HG03060 (cell line): ENCODE measurements around the gene TMEM256.
"Not testable (repeated sequence)": the region's sequence is repeated elsewhere in the genome, so short reads cannot be mapped to it uniquely, and the experiment has no call there.

Experiments
- ATAC-seq: cut with Tn5 transposase; IDR thresholded peaks from one replicate; pipeline ENCODE4 v1.9.1; 2021; ENCODE audit warnings: low read depth, moderate number of reproducible peaks; ENCODE audit not compliant: unreplicated experiment

TMEM256 gene

GRCh38 chr17:7389924-7390910 is 13.7 kb downstream of the TMEM256 start:
- no peak for ATAC-seq

GRCh38 chr17:7388856-7389255 is 15.0 kb downstream of the TMEM256 start:
- ATAC-seq: no peak

GRCh38 chr17:7384489-7385081 is 19.3 kb downstream of the TMEM256 start:
- no peak for ATAC-seq

GRCh38 chr17:7383742-7384488 is 20.0 kb downstream of the TMEM256 start:
- ATAC-seq: no peak

GRCh38 chr17:7383371-7383741 is 20.5 kb downstream of the TMEM256 start:
- ATAC-seq: no peak

- no peak for ATAC-seq
Measured at GRCh38 chr17:7382901-7383300, 21.0 kb downstream of the TMEM256 start.

GRCh38 chr17:7380855-7381683 is 22.8 kb downstream of the TMEM256 start, which contains the start of gene TNK1:
TSS of gene TNK1 (plus strand) at chr17:7381089. CDS start at chr17:7382927, 1,838 bp downstream.
- no peak for ATAC-seq

GRCh38 chr17:7380321-7380720 is 23.6 kb downstream of the TMEM256 start:
- ATAC-seq: no peak

- no peak for ATAC-seq
Measured at GRCh38 chr17:7379134-7379533, 24.8 kb downstream of the TMEM256 start.

GRCh38 chr17:7374353-7374752 is 29.5 kb downstream of the TMEM256 start:
- no peak for ATAC-seq

- ATAC-seq: no peak
Measured at GRCh38 chr17:7370853-7371252, 33.0 kb downstream of the TMEM256 start.

- no peak for ATAC-seq
Measured at GRCh38 chr17:7369825-7370224, 34.1 kb downstream of the TMEM256 start.

- not testable (repeated sequence) for ATAC-seq
Measured at GRCh38 chr17:7368599-7368994, 35.3 kb downstream of the TMEM256 start.

- no peak for ATAC-seq
Measured at GRCh38 chr17:7367918-7368598, 35.8 kb downstream of the TMEM256 start.

- ATAC-seq: no peak
Measured at GRCh38 chr17:7367083-7367482, 36.8 kb downstream of the TMEM256 start.

- not testable (repeated sequence) for ATAC-seq
Measured at GRCh38 chr17:7365963-7366362, 37.9 kb downstream of the TMEM256 start.

- no peak for ATAC-seq
Measured at GRCh38 chr17:7363311-7363710, 40.6 kb downstream of the TMEM256 start.

- ATAC-seq: no peak
Measured at GRCh38 chr17:7361906-7362305, 42.0 kb downstream of the TMEM256 start.

GRCh38 chr17:7357381-7357780 is 46.5 kb downstream of the TMEM256 start:
- no peak for ATAC-seq

- no peak for ATAC-seq
Measured at GRCh38 chr17:7356756-7357155, 47.1 kb downstream of the TMEM256 start.
